22Rv1 (cell line): ENCODE data around the gene SIL1.
"Not testable (repeated sequence)": the region's sequence is repeated elsewhere in the genome, so short reads cannot be mapped to it uniquely, and the experiment has no call there.

Source experiments
- H3K27ac ChIP-seq: fragments of 450-650 bp; 2 replicates; pipeline ENCODE4 v1.5.1; 2017
- CTCF ChIP-seq: fragments of 450-650 bp; IDR thresholded peaks from 2 replicates; pipeline ENCODE4 v1.5.1; 2017; ENCODE audit warnings: mild to moderate bottlenecking
- ZFX ChIP-seq: fragments of 450-650 bp; IDR thresholded peaks from 2 replicates; pipeline ENCODE4 v1.6.1; 2017; ENCODE audit warnings: antibody characterized with exemption, borderline replicate concordance

The SIL1 gene

GRCh38 chr5:139204196-139204595 is 6.0 kb upstream of the SIL1 start:
- H3K27ac ChIP-seq, result no peak overlapping the region
- no peak for TF ChIP-seq CTCF
- TF ChIP-seq ZFX, result no peak

GRCh38 chr5:139199321-139199720 is 1.2 kb upstream of the SIL1 start:
- no peak overlapping the region for H3K27ac ChIP-seq
- TF ChIP-seq ZFX (no peak), CTCF (no peak)

- no peak overlapping the region for H3K27ac ChIP-seq
- no peak for TF ChIP-seq ZFX
- TF ChIP-seq CTCF, result no peak
Measured at GRCh38 chr5:139196296-139196956, 1.7 kb downstream of the SIL1 start.

- H3K27ac ChIP-seq, result no peak overlapping the region
- TF ChIP-seq CTCF (no peak), ZFX (no peak)
Measured at GRCh38 chr5:139194486-139194885, 3.7 kb downstream of the SIL1 start.

- no peak overlapping the region for H3K27ac ChIP-seq
- TF ChIP-seq ZFX (no peak), CTCF (0 out of 2 replicates have a peak, but pooled peaks have one; percentile 19)
Measured at GRCh38 chr5:139193928-139194327, 4.2 kb downstream of the SIL1 start.

- not testable (repeated sequence) for H3K27ac ChIP-seq
Measured at GRCh38 chr5:139192906-139193305, 5.3 kb downstream of the SIL1 start.

- not testable (repeated sequence) for H3K27ac ChIP-seq
Measured at GRCh38 chr5:139191954-139192353, 6.2 kb downstream of the SIL1 start.

- TF ChIP-seq ZFX (no peak), CTCF (no peak)
- no peak overlapping the region for H3K27ac ChIP-seq
Measured at GRCh38 chr5:139190125-139190524, 8.0 kb downstream of the SIL1 start.
